Cardiac muscle cell (in vitro differentiated cells and primary cell): Measurements from ENCODE around the gene MED12L. TPM values are rescaled to one million over a fixed set of nuclear protein-coding genes. Genes with fewer than 3 reads are reported as not detected.

Source experiments
- DNase-seq, 2 donors: peaks; one replicate each; pipeline versions ENCODE4 v3.0.0 to v3.0.0-alpha.2; 2010 to 2017; ENCODE audit warnings: low read depth in 1 of 2, low spot score in 1 of 2
- H3K27ac ChIP-seq: fragments of 200-600 bp; sonication (generic); 2 replicates; pipeline ENCODE4 v1.5.1; 2016
- H3K27me3 ChIP-seq: fragments of 200-600 bp; sonication (generic); 2 replicates; pipeline ENCODE4 v1.6.0; 2016; ENCODE audit warnings: control low read depth
- H3K36me3 ChIP-seq: fragments of 200-600 bp; sonication (generic); 2 replicates; pipeline ENCODE4 v1.5.1; 2016; ENCODE audit warnings: control low read depth
- H3K4me1 ChIP-seq: fragments of 200-600 bp; sonication (generic); 2 replicates; pipeline ENCODE4 v1.8.1; 2017; ENCODE audit warnings: low read depth, mild to moderate bottlenecking, mixed run types
- H3K4me3 ChIP-seq: fragments of 200-600 bp; sonication (generic); 2 replicates; pipeline ENCODE4 v1.5.1; 2016; ENCODE audit warnings: mild to moderate bottlenecking
- H3K9me3 ChIP-seq: fragments of 200-600 bp; sonication (generic); 2 replicates; pipeline ENCODE4 v1.5.1; 2017; ENCODE audit warnings: low read depth, mild to moderate bottlenecking, control low read depth
- polyA plus RNA-seq: library from polyadenylated mRNA; unstranded; fragments of >200 nt; fragmentation: Nextera tagmentation; extraction: Ambion mirVana; gene quantifications from 2 replicates; pipeline ENCODE4 v1.2.1, GENCODE V29; 2016
- total RNA-seq: library from RNA; depleted of rRNA; stranded (reverse); fragments of >200 nt; gene quantifications from 2 replicates; pipeline ENCODE4 v1.2.3, GENCODE V29; 2016
- TF ChIP-seq, protein P1 (sequence below): IDR thresholded peaks from 2 replicates; pipeline ENCODE4 v1.5.1; 2012; ENCODE audit warnings: low read depth, mild to moderate bottlenecking, low read length

The MED12L gene
- total and polyA plus RNA-seq, 2 experiments from 2014 or later = 1.9 to 6.9 TPM

DNA sequence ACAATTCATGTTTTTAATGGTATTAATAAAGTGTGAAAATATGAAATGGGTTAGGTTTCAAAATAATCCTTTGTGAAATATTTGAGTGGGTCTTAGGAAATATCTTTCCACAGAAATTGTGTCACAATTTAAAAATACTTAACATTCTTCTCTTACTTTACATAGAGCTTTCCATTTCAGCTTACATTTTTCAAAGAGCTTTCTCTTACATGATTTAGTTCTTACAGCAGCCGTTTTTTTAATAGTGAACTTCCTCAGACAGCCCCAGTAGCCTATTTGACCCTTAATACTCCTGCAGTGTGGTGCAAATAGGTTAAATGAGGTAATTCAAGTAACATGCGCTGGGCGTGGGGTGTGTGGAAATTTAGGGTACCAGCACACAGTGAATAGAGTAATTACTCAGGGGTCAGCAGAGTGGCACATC is 277.3 kb downstream of the MED12L start:
- no peaks in the 10 kb centered on the region for H3K9me3 ChIP-seq
- no peak overlapping the region for H3K27ac ChIP-seq
- TF ChIP-seq, protein P1, sequence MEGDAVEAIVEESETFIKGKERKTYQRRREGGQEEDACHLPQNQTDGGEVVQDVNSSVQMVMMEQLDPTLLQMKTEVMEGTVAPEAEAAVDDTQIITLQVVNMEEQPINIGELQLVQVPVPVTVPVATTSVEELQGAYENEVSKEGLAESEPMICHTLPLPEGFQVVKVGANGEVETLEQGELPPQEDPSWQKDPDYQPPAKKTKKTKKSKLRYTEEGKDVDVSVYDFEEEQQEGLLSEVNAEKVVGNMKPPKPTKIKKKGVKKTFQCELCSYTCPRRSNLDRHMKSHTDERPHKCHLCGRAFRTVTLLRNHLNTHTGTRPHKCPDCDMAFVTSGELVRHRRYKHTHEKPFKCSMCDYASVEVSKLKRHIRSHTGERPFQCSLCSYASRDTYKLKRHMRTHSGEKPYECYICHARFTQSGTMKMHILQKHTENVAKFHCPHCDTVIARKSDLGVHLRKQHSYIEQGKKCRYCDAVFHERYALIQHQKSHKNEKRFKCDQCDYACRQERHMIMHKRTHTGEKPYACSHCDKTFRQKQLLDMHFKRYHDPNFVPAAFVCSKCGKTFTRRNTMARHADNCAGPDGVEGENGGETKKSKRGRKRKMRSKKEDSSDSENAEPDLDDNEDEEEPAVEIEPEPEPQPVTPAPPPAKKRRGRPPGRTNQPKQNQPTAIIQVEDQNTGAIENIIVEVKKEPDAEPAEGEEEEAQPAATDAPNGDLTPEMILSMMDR = no peak
- H3K4me3 ChIP-seq = no peak overlapping the region
- H3K36me3 ChIP-seq = no peaks in the 10 kb centered on the region
- DNase-seq = peak in 1 of 2 donors; percentile 59
- H3K27me3 ChIP-seq = no peaks in the 10 kb centered on the region
- no peaks in the 10 kb centered on the region for H3K4me1 ChIP-seq

DNA sequence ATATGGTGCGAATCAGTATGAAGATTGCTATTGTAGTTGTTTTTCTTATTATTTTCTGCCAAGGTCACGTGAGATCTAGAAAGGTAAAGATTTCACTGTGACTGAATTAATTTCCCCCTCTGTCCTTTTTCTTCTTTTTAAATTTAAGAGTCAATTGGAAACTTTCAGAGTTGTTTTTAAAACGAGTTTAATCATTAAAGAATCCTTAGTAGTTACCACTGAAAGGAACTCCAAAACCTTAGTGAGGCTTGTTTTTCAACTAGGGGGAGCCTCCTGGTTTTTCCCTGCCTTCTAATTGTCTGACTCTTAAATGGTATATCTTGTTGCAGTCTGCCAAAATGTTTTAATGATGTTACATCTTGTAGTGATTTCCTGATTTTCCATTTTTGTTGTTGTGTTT is 281.5 kb downstream of the MED12L start:
- H3K27ac ChIP-seq = no peak overlapping the region
- H3K36me3 ChIP-seq = no peaks in the 10 kb centered on the region
- no peaks in the 10 kb centered on the region for H3K27me3 ChIP-seq
- H3K4me1 ChIP-seq = no peaks in the 10 kb centered on the region
- DNase-seq = no peak
- no peak overlapping the region for H3K4me3 ChIP-seq
- H3K9me3 ChIP-seq = no peaks in the 10 kb centered on the region
- TF ChIP-seq, protein P1 = no peak

- no peaks in the 10 kb centered on the region for H3K9me3 ChIP-seq
- DNase-seq = no peak
- no peaks in the 10 kb centered on the region for H3K27me3 ChIP-seq
- no peak overlapping the region for H3K4me3 ChIP-seq
- TF ChIP-seq, protein P1 = no peak
- H3K4me1 ChIP-seq = no peaks in the 10 kb centered on the region
- no peaks in the 10 kb centered on the region for H3K36me3 ChIP-seq
- no peak overlapping the region for H3K27ac ChIP-seq
Observed at GRCh38 chr3:151367448-151367847, 282.0 kb downstream of the MED12L start.

DNA sequence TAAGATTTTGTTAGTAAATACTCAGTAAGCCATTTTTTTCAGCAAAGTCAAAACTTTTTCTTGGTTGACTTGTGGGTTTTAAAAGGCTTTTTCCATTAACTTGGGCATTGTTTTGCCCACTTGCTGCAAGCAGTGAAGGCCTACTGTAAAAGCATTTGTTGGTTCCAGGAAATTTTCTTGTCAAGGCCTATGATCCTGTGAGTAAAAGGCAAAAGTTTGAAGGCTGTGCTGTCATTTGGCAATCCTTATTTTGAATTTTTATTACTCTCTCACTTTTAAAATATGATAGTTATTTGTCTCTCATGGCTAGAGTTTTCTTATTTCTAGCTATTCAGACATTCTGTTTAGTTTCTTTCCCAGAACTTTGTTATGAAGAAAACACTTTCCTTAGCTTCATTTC is 286.1 kb downstream of the MED12L start:
- Histone ChIP-seq H3K9me3 (no peaks in the 10 kb centered on the region), H3K36me3 (no peaks in the 10 kb centered on the region), H3K27me3 (no peaks in the 10 kb centered on the region), H3K27ac (no peak overlapping the region), H3K4me3 (no peak overlapping the region), H3K4me1 (no peaks in the 10 kb centered on the region)
- TF ChIP-seq, protein P1 = no peak
- no peak for DNase-seq

DNA sequence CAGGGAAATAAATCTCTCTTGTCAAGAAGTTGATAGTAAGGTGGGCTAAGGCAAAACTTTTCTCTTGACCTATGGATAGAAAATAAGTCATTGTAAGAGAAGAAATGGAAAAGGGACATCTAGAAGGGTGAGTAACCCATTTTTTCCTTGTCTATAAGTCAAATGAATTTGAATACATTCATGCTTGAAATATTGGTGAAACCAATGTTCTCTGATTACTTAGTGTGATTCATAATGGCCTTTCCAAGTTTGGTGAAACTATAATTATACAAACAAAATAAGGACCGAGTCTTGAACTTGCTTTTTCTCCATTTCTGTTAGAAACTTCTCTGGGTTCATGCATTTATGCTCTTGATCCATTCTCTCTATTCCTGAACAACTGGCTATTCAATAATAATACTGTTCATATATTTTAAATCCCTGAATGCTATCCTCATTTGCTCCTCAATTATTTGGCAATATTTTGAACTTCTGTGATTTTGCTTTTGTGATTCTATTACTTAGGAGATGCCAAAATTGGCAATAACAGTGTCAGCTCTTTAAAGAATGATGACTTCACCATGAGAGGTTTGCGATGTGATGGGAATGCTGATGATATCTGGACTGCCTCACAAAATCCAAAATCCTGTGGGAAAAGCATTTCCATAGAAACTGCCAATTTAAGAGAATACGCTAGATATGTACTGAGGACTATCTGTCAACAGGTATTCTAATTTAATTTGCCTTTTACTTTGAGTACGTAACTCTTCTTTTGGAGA is 286.8 kb downstream of the MED12L start:
- Histone ChIP-seq H3K27me3 (no peaks in the 10 kb centered on the region), H3K36me3 (no peaks in the 10 kb centered on the region), H3K4me1 (no peaks in the 10 kb centered on the region), H3K9me3 (no peaks in the 10 kb centered on the region), H3K4me3 (no peak overlapping the region), H3K27ac (no peak overlapping the region)
- no peak for DNase-seq
- TF ChIP-seq, protein P1 = no peak
